ENCODE data around the gene FGF14.

DNA sequence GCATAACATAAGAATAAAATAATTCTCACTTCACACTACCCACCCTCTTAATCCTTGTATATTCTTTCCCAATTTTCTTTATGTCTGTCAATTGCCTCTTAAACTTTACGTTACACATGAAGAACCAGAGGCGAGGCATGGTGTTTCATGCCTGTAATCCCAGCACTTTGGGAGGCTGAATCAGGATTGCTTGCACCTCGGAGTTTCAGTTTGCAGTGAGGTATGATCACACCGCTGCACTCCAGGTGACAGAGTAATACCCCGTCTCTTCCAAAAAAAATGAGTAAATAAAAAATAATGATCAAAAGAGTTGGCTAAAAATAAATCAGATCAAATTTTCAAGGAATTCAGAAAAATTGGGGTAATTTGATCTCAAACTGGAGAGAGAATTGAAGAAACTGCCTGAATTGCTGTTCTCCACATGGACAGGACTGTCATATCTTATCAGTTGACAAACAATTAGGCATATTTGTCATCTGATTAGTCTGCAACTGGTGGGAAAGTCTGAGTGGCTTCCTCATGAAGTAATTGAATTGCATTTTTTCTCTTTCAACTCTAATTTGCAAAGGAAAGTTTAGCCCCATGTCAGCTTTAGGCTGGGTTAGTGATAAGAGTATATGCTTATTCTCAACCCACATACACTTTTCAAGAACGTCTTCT lies 646.5 kb downstream of the FGF14 start:
- TF ChIP-seq, protein P1, sequence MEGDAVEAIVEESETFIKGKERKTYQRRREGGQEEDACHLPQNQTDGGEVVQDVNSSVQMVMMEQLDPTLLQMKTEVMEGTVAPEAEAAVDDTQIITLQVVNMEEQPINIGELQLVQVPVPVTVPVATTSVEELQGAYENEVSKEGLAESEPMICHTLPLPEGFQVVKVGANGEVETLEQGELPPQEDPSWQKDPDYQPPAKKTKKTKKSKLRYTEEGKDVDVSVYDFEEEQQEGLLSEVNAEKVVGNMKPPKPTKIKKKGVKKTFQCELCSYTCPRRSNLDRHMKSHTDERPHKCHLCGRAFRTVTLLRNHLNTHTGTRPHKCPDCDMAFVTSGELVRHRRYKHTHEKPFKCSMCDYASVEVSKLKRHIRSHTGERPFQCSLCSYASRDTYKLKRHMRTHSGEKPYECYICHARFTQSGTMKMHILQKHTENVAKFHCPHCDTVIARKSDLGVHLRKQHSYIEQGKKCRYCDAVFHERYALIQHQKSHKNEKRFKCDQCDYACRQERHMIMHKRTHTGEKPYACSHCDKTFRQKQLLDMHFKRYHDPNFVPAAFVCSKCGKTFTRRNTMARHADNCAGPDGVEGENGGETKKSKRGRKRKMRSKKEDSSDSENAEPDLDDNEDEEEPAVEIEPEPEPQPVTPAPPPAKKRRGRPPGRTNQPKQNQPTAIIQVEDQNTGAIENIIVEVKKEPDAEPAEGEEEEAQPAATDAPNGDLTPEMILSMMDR (IDR thresholded peaks at IDR 0.05): no peak
- no peak for TF ChIP-seq POLR2A (IDR thresholded peaks at IDR 0.05)
- TF ChIP-seq EP300 (IDR thresholded peaks at IDR 0.05; ENCODE audit: low read depth): no peak
- no peak for TF ChIP-seq POLR2AphosphoS5 (IDR thresholded peaks at IDR 0.05)
